Embryonic facial prominence (tissue), 1 donor: Measurements from ENCODE around the gene RPRD1B.

ENCODE experiments used
- DNase-seq: peaks from one replicate; pipeline ENCODE4 v3.0.0-alpha.2; 2016; ENCODE audit errors: extremely low spot score

RPRD1B gene

DNA sequence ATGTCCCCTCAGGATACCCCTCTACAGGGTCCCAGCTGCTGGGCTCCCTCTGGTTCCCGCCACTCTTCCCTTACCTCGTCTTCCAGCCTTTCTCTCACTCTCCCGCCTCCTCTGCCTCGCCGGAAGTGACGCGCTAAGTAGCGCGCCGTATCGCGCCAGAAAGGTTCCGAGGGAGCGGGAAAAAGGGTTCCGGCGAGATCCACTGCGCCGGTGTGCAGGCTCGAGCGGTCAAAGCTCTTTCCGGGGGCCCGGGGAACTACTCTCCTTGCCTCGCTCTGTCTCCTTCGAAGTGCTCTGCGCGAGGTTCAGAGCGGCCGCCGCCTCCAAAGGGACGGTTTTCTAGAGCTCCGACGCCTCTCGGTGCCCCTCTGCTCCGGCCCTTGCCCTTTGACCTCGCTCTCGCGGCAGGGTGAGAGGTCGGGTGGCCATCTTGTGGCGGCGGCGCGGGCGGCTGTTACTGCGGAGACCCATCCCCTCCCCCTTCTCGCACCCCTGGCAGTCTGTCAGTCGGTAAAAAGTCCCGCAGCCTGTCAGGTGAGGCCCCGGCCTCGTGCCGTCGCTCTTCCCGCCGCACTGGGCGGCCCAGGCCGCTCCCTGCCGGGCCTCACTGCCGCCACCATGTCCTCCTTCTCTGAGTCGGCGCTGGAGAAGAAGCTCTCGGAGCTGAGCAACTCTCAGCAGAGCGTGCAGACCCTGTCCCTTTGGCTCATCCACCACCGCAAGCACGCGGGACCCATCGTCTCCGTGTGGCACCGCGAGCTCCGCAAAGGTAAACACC is at the start of gene RPRD1B, which contains the start of gene TTI1:
Gene RPRD1B (plus strand): TSS at position 417 of the 778 bp plus-strand sequence. CDS start 202 bp downstream, at position 619.
Gene TTI1 (minus strand): TSS at position 127 of the 778 bp plus-strand sequence. CDS start 19,640 bp downstream, outside the sequence.
- DNase-seq, result peak; percentile 93

DNA sequence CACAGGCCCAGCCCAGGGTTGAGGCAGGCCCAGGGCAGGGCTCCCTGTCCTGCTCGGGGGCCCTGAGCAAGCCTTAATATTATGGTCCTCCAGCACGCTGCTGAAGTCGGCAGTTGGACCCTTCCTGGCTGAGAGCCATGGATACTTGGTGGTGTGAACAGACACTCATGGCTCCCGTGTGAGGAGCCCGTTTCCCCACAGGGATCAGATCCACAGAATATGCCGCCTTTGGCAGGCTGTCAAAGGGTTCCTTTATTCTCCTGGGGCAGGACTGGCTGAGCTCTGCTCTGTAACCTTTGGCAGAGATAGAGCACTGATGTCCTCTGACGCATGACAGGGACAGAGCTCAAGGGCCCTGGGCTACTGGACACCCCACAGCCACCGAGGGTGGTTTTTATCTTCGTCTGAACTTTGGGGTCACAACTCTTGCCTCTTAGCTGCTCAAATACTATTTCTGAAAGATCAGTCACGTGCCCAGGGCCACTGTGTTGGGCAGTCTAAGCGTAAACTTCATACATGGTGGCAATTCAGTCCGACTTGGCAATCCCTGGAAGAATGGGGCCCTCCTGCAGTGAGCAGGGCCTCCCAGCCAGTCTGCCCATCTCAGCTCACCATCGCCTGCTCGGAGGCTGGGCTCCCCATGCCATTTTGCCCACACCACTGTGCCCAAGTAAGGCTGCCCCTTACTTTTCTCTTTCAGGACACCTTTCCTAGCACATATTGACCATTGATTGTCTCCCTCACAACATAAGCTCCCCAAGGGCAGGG is 49.3 kb upstream of the RPRD1B start:
- no peak for DNase-seq

GRCh38 chr20:37986044-37986858 is 47.3 kb upstream of the RPRD1B start:
- no peak for DNase-seq

- DNase-seq, result no peak
These were observed 46.5 kb upstream of the RPRD1B start for GRCh38 chr20:37986873-37987601.

DNA sequence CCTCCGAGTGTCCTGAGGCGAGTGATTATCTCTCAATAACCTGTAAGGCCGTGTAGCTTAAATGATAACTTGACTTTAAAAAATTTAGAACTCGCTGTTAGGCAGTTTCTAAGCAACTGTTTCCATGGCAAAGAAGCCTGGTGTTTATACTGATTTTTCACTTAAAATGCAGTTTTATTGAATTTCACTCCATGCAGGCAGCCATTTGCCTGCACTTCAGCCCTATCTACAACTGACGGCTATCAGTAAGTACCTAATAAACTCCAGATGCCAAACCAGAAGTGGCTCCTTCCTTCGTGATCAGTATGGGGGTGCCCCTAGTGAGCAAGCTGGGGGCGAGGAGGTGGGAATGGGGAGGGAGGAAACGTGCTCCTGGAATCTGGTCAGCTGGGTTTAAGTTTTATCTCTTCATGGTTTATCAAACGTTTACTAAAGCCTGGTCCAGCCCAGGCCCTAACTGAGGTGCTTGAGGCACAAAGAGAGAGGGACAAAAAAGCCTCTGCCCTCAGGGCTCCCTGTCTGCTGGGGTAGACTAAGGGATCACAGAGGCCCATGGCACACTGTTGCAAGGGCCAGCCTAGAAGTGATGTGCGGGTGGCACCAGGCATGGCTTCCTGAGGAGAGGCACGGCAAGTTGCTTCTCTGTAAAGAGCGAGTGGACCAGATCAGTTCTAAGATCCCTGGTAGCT is 45.8 kb upstream of the RPRD1B start:
- no peak for DNase-seq

DNA sequence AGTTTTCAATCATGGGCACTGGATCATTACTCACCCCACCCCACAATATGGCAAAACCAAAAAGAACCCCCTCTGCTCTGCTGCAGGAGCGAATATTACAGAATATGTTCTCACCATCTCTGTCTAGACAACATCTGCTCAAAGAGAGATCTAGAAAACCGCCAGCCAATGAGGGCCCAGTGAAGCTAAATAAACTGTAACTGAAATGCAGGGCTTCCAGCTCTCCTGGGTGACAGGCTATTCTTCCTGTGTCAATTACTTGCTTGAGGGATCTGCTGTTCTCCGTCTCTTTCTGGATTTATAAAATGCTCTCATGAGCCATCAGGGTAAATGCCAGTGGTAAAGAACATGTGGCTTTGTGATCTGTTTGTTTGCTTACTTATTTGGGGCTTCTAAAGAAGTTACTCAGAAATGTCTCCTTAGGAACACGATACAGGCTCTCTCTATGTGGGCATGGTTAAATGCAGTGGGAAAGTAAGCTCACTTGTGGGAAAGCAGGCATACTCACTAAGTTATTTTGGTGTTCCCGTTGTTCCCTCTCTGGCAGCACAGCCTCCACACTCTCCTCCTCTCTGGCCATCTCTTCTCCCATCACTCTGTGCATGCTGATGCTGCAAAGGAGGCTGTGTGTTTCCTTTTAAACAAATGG is 45.1 kb upstream of the RPRD1B start:
- DNase-seq, result no peak

DNA sequence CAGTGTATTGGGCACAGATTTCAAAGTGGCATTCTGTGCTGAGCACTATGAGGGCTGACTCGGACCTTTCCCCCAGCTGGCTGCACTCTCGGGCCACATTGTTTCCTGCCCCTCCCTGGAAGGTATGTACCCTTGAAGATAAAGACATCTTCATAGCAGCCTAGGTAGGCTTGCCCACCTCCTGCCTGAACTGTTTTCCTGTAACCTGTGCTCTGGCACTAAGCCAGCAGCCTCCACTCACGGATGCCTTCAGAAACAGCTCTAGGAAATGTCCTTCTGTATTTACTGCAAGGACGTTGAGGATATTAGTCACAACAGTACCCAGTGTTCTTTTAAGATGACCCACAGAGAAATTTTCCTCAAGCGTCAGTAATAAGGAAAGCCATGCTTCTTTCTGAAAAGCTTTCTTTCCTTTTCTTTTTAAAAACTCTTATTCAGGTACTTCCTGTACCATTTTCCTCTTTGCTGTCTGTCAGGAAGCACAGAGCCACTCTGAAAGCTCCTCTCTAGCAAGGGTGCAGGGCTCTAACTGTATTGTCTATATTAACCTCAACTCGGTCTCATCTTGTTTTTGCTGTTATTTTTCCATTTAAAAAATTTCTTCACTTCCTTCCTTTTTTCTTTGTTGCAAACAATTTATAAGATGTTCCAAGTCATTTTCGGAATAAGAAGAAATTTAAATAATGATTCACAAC is 43.8 kb upstream of the RPRD1B start:
- no peak for DNase-seq

GRCh38 chr20:37990571-37991151 is 42.9 kb upstream of the RPRD1B start:
- DNase-seq, result no peak

DNA sequence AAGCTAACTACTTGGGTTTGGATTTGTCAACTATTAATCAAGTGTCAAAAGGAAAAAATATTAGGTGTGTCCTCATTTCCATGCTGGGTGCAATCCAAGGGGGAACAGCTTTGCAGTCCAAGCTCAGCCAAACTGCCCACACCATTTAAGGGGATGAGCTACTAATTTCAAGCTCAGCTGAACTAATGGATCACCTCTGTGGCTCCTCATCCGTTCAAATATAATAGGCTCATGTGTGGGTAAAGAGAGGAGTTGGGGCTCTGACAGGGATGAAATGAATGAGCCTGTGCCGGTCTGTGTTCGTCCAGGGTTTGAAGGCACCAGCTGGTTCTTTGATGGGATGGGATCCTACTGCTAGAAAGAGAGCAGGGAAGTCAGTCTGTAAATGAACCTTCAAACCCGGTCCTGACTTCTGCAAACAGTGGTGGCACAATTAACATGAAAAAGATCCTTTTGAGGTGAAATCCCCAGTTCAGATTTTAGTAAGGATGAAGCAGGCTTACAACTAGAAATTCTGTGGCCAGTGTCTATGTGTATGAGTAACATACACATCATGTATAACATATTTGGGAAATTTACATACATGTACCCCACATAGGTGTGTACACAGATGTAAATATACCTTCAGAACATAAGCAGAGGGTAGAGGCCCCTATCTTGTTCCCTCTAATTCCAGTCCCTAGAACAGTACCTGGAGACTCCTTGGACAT is 42.2 kb upstream of the RPRD1B start:
- no peak for DNase-seq

GRCh38 chr20:37991908-37992307 is 41.6 kb upstream of the RPRD1B start:
- DNase-seq, result no peak

GRCh38 chr20:37992802-37993409 is 40.6 kb upstream of the RPRD1B start:
- peak; percentile 52 for DNase-seq

DNA sequence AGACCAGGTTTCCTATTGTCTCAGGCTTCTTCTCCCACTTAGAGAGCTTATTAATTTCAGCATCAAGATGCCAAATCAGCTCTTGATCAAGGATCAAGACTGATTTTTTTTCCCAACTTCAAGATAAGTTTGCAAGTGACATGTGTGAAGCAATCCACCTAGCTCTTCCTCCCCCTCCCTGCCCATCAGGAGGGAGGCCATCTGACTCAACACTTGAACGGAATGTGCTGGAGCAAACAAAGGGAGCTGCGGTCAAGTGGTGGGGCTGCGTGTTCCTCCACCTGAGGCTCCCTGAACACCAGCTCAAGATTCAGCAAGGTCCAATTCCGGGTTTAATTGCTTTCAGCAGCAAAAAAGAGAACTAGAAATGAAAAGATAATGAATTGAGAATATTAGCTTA is 39.0 kb upstream of the RPRD1B start:
- no peak for DNase-seq

DNA sequence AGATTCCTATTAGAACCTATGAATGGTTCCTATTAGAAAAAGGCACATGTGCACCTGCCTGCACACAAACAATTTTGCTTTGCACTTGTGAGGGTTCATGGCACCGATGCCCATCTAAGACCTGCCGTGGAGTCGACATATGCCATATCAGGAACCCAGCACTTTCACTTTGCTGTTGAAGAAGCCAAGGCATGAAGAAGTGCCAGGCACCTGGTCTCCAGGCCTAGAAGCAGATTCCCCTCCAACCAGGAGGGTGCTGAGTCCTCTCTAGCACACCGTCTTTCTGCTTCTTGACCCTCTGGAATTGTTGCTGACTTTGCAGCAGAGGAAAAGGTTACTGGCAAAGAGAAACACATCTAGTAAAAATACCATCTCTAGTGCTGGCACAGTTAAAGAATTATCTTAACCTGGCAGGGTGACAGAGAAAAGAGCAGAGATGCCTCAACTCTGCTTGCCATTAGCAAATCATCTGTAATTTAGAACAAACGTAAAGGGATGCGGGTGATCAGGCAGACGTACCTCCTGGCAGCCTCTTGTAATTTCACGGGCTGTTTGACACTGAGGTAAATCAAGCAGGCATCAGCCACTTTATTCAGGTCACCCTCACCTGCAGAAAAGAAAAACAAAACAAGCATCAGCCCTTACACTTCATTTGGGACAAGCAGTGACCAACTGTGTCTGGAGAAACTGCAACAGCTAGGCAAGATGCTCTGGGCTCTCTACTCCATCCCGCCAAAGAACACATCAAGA is 37.5 kb upstream of the RPRD1B start:
- DNase-seq, result no peak

- no peak for DNase-seq
These were observed 36.0 kb upstream of the RPRD1B start for GRCh38 chr20:37997516-37997915.

- no peak for DNase-seq
These were observed 33.9 kb upstream of the RPRD1B start for GRCh38 chr20:37999526-38000263.

GRCh38 chr20:38000293-38000692 is 33.3 kb upstream of the RPRD1B start:
- DNase-seq, result no peak
